GM19452 (cell line): ENCODE measurements around the gene COX7A2L.
"Not testable (repeated sequence)": the region's sequence is repeated elsewhere in the genome, so short reads cannot be mapped to it uniquely, and the experiment has no call there.

Experiments used
- ATAC-seq: cut with Tn5 transposase; IDR thresholded peaks from one replicate; pipeline ENCODE4 v1.9.1; 2021; ENCODE audit not compliant: unreplicated experiment

COX7A2L gene

DNA sequence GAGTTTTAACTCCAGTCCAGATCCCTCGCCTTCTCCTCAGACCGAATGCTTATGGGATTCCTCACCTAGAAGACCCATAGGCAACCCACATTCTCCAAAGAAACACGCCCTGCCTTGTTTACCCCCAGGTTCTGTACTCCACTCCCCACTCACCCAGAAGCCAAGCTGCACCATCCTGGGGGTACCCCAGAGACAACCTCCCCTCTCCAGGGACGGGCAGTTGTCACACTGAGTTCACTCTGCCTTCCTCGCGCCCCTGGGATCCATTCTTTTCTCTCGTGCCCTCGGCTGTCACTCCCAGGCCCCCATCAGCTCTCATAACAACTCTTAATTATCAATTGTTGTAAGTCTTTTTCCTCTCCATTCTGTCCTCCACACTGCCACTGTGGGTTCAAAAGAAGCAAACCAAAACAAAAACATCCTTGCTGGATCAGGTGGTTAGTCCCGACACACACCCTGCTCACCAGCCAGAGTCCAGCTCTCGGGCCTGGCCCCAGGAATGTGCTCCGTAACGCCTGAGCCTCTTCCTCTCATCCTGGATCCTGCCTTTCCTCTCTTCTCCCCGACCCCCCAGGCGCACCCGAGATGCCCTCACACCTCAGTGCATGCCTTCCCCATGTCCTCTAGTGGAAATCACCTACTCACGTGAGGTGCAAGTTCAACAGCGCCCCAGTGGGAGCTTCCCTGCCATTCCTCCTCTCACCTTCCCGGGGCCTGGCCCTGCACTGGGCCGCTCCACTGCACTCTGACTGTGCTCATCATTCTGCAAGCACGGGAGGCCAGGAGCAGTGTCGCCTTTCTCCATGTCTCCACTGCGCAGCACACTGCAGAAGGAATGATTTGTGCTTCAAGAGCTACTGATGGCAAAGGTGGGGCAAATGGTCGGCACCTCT lies 20.7 kb downstream of the COX7A2L start:
- no peak for ATAC-seq

DNA sequence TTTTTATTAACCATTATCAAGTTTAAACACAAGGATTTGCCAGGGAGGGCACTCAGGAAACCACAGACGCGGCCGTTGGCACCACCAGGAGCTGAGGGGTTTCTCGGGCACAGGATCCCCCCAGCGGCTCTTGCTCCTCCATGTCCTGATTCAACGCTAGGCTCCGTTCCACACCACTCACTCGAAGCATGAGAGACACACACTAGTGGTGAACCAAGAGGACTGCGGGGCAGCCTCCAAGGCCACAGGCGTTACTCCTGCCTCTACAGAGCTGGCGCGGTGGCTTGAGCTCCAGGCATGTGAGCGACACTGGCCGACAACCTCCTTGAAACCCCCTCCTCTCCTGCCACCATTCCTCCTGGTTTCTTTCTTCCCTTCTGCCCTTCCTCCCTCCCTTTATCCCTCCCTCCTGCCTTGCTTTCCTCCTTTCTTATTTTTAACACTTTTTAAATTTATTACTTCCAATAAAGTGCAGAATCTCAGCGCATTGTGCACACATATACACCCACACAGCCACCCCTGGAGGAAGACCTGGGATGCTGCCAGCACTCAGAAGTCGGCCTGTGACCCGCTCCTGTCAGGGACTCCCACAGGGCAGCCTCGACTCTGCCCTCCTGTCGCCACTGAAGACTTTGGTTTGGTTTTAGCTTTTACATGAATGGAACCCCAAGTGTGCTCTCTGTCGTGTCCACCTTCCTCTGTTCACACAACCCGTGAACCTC lies 21.7 kb downstream of the COX7A2L start:
- ATAC-seq, result no peak

DNA sequence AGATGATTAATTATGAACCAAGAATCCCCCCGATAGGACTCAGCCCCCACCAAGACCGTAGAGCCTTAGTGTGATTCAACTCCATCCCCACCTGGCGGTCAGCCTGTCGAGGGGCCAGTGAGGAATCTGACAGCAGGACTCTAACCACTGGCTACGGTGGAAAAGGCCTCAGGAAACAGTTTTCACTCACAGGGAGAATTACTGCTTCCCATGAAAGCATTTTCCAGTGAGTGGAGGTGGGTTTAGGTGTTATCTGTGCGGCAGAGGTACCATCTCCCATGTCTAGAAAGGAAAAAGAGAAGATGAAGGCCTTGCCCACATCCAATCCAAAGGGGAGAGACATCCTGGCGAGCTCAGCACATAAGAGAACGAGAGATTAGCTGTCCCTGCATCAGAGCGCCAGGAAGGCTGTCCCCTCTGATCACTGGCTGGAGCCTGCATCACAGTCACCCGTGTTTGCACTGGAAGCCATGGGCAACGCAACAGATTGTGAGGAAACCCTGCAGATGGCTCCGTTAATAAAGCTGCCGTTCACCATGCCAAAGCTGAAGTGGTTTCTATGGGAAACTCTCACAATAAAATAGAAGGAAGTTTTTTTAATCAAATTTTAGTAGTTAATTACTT lies 22.3 kb downstream of the COX7A2L start:
- no peak for ATAC-seq

DNA sequence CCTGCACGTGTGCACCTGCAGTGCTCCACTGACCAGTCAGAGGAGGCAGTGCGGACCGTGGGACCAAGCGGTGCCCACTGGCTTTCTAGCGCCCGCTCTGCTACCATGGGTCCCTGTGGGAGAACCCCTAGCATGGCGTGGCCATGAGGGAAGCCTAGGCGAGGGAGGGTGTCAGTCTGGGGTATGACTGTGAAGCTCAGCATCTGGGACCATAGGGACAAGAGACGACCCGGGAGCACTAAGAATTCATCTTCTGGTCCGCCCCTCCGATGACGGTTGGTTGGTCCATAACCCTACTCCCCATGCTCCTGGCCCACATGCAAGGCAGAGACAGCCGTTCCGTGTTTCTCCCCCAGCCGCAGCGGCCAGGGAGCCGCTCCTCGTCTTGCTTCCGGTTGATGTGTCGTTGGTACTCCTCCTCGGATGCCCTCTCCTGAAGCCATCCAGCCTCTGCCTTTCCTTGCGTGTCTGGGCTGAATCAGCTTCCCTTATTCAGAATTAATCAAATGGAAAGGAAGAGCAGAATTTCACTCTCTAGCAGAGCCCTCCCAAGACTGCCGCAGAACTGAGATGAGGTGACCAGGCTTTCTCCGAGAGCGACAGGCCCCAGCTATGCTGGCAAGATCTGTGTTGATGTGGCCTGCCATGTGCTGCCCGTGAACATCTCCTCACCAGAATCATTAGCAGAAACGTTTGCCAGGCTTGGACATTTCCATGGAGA lies 23.0 kb downstream of the COX7A2L start:
- ATAC-seq, result no peak

DNA sequence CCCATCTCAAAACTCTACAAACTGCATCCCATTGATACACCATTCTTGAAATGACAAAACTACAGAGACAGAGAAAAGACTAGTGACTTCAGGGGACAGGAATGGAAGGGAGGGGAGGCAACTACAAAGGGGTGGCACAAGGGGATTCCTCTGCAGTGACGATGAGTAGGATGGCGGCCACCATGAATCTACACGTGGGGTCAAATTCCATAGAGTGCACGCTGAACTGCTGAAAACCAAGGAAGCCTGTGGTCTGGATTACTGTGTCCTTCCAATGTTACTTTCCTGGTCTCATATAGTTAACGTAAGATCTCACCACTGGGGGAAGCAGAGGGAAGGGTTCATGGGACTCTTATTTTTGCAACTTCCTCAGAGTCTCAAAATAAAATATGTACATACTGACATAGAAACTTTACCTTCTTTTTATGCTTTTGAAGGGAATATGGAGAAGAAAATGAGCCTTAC lies 23.6 kb downstream of the COX7A2L start:
- no peak for ATAC-seq

DNA sequence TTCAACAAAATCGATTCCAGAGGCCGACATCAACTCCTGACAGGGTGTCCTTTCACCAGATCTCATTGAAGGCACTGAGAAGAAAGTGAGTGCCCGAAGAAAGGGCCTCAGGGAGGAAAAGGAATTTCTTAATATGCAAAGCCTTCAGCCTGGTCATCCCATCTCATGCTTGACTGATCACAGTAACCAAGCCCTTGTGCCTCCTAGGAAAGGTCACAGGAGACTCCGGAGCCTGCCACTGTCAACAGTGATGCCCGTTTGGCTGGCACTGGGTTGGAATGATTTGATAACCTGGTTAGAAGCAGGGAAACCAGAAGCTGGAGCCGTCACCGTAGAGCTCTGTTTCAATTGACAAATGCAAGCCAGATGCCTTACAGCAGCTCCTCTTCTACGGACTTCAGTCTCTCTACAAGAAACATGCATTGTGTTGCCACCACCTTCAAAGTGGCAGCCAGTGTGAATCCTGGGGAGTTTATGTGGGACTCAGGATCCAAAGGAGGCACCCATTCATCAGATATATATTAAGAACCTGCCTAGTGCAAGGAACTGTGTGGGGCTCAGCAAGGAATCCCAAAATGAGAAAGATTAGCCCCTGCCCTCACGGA lies 24.6 kb downstream of the COX7A2L start:
- ATAC-seq, result no peak

DNA sequence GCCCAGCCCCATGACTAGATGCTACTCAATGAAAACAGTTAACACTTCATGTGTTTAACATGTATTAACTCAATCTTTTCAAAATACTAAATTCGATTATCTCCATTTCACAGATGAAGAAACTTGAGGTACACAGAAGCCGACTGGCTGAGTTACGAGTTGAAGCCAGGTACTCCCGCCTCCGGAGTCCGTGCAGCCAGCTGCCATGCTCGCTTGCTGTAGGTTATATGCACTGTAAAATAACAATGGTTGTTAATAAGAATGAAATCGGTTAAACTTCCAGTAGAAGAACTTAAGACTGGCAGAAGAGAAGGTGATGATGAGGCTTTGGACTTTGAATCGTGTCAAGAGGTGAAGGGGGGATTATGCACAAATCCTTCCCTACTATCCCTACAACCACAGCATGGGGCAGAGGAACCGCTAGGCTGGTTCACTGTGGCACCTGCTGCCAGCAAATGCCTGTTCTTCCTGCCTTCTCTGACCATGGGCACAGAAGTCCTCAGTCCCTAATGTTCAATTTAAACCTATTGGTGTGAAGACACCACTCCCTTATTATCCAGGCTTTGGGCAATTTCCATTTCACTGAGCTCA lies 25.4 kb downstream of the COX7A2L start:
- ATAC-seq, result no peak

DNA sequence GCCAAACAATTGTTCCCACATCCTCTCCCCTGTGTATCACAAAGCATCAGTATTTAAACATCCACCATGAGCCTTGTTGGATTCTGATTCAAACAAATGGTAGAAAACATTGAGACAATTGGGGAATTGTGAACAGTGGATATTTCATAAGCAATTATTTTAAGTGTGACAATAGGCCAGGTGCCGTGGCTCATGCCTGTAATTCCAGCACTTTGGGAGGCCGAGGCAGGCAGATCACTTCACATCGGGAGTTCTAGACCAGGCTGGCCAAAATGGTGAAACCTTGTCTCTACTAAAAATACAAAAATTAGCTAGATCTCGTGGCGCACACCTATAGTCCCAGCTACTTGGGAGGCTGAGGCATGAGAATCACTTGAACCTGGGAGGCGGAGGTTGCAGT lies 26.2 kb downstream of the COX7A2L start:
- not testable (repeated sequence) for ATAC-seq

DNA sequence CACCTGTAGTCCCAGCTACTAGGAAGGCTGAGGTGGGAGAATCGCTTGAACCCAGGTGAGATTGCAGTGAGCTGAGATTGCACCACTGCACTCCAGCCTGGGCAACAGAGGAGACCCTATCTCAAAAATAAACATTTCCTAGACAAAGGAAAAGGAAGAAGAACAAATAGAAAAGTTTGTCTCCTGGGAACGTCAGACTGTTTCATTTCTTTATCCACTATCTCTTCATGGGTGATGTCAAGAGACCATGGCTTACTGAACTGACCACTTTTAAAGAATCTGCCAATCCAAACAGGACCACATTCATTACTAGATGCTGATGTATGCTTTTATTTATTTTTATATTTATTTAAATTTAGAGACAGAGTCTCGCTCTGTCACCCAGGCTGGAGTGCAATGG lies 26.8 kb downstream of the COX7A2L start:
- ATAC-seq, result no peak

DNA sequence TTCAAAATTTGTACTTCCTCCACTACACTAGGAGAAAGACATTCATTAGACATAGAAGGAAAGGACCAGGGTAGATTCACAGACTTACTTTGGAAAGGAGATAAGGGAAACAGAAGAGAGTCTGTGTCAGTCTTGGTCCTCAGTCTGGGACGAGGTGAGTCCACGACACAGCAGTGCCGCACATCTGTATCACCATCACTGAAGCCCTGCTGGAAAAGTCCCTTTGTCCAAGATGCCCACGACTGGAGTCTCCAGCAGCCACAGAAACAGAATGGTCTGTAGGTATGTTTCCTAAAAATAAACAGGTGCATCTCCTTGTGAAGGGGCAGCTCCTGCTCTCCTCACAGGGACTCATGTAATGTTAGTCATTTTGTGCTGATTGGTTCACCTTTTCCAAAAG lies 27.4 kb downstream of the COX7A2L start:
- ATAC-seq, result no peak

DNA sequence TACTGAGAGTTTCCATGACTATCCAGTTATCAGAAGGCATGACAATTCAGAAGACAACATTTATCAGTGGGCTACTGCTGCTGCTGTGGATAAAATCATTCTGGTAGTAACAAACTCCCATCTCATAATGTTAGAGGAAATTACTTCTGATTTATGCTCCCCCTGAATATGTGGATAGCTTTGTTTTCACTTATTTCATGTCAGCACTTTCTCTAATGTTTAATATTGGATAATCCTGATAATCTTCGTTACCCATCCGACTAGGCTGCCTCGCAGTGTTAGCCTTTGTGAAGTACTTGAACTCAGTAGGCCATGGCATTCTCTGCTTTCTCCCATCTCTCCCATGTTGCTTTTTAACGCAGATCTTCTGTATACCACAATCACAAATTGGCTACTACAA lies 28.4 kb downstream of the COX7A2L start:
- no peak for ATAC-seq

DNA sequence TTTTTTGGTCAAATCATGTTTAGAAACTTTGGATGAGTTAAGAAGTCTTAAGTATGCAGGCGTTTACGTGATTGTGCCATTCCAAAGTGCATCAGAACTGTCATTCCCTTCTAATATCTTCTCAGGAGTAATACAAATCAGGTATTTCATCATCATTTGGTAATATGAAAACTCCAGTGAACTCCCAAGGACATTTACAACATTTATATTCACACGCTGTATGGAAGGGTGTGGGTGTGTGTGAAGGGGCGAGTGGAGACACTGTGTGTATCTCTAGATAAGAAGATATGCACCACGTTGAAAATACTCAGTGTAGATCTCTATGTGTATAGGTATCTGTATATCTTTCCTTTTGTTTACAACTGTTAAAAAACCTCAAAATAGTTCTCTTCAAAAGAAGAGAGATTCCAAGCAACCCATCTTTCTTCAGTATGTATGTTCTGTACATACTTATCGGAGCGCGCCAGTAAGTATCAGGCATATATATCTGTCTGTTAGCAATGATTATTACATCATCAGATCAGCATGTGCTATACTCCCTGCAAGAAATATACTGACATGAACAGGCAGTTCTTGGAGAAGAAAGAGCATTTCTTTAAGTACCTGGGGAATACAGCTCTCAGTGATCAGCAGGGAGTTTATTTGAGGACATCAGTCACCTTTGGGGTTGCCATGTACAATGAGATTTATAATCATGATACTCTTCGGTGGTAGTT lies 29.3 kb downstream of the COX7A2L start:
- ATAC-seq, result no peak

DNA sequence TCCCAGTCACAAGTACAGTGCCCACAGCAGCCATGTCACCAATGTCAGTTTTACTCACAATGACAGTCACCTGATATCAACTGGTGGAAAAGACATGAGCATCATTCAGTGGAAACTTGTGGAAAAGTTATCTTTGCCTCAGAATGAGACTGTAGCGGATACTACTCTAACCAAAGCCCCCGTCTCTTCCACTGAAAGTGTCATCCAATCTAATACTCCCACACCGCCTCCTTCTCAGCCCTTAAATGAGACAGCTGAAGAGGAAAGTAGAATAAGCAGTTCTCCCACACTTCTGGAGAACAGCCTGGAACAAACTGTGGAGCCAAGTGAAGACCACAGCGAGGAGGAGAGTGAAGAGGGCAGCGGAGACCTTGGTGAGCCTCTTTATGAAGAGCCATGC lies 31.3 kb downstream of the COX7A2L start:
- no peak for ATAC-seq

DNA sequence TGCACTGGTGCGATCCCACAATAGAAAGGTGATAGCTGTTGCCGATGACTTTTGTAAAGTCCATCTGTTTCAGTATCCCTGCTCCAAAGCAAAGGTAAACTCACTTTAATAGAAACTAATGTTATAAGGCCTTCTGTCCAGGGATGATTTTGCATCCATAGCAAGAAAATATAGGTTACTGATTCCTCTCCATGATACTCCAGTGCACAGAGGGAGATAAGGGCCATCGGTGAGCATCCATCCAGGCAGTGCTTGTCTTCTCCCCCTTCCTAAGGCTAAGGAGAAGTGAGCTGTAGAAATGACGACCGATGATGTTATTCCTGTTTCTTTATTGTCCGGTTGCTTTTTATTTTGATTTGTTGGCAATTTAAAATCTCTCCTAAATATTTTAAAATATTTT lies 32.1 kb downstream of the COX7A2L start:
- no peak for ATAC-seq

DNA sequence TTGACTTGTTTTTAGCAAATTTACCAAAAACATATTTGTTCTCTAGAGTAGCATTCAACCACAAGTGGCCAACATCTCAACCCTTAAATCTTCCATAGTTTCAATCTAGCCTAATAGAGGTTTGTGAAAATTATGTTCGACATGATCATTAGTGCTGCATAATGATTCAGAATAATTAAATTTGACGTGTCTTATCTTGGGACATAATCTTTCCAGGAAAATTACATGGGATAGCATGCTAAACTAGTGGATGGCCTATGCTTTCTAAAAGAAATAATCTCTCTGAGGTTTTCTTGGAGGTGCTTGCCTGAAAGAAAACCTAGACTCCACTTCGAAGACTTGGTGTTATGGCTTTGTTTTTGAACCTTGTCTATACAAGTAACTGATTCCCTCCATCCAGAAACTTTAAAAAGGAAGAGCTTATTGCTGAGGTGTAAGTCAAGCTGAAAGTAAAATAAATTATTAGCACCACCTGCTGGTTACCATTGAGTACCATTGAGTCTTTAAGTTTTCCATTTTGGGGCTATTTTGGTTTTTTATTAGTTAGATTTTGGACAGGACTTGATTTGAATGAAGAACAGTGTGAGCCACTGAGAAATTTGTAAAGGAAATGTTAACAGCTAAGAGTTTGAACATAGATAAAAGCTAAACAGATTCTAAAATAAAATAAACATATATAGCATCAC lies 32.7 kb downstream of the COX7A2L start:
- no peak for ATAC-seq

DNA sequence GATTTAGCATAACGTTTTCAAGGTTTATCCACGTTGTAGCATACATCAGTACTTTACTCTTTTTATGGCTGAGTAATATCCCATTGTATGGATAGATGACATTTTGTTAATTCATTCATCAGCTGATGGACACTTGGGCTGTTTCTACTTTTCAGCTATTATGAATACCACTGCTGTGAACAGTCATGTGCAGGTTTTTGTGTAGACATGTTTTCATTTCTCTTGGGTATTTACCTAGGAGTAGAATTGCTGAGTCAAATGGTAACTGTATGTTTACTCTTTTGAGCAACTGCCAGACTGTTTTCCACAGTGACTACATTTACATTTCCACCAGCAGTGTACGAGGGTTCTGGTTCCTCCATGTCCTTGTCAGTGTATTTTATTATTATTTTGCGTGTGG lies 33.9 kb downstream of the COX7A2L start:
- no peak for ATAC-seq

DNA sequence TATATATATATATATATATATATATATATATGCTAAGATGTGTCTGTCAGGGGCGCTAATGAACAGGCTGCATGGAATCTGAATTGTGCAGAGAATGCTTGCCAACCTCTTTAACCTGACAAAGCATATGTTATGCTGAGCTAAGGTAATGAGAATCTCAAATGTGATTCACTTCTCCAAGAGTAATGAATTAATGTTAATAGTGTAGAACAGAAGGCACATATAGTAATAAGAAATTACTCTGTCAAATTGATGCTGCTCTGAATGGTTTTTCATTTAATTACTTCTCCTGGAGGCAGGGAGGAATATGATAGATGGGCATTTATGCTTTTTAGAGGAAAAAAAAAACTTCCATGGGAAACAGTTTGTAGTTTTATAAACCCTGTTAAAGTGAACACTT lies 35.4 kb downstream of the COX7A2L start:
- ATAC-seq, result no peak

DNA sequence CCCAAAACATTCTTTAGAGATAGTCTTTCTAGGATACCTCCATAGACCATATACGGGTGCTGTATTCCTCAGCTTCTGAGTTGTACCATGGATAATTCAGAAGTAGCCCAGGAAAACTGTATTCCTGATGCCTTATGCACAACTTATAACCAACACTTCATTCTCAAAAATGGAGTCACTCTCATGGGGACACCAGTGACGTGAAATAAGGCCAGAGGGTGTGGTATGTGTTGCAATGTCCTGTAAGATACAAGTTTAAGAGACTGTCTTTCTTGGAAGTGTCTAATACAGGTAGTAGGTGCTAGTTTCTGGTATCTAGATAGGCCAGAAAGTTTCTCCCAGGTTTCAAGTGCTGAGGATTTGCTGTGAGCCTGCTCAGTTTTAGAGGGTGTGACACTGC lies 36.1 kb downstream of the COX7A2L start:
- no peak for ATAC-seq

DNA sequence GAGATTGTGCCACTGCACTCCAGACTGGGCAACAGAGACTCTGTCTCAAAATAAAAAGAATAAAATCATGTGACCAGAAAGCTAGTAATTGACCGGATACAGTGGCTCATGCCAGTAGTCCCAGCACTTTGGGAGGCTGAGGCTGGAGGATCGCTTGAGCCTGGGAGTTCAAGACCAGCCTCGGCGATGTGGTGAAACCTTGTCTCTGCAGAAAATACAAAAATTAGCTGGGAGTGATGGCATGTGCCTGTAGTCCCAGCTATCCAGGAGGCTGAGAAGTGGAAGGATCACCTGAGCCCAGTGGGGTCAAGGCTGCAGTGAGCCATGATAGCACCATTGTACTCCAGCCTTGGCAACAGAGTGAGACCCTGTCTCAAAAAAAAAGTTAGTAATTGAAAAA lies 36.8 kb downstream of the COX7A2L start:
- ATAC-seq, result no peak
